OCI-LY7 (cell line): ENCODE results near the gene FADS3. TPM values are rescaled to one million over a fixed set of nuclear protein-coding genes. Genes with fewer than 3 reads are reported as not detected.

Experiments
- BruUV-seq: library from RNA; stranded (reverse); fragments of 400-500 nt; replicated peaks from 2 replicates; lab custom pipeline; 2021; lab: Mats Ljungman, UMichigan
- CTCF ChIA-PET: fragments of 300-600 bp; sonication (Branson Sonifier 250); formaldehyde crosslinking; loops from one replicate; lab custom pipeline; 2022; ENCODE audit warnings: antibody characterized with exemption; ENCODE audit not compliant: unreplicated experiment; lab: Charles Lee
- POLR2A ChIA-PET: fragments of 300-600 bp; sonication (Branson Sonifier 250); formaldehyde crosslinking; loops from one replicate; lab custom pipeline; 2022; ENCODE audit warnings: antibody characterized with exemption; lab: Charles Lee
- DNase-seq: peaks from one replicate; pipeline ENCODE4 v3.0.0-alpha.2; 2015; ENCODE audit warnings: low spot score
- H2AFZ ChIP-seq: fragments of 200-600 bp; sonication (generic), shearing (Covaris generic); 2 replicates; pipeline ENCODE4 v1.6.1; 2014; ENCODE audit warnings: mild to moderate bottlenecking, antibody characterized with exemption, low read length, moderate library complexity
- H3K27ac ChIP-seq: fragments of 200-600 bp; sonication (generic); 2 replicates; pipeline ENCODE4 v1.5.1; 2014; ENCODE audit warnings: mixed run types, low read depth, mild to moderate bottlenecking, moderate library complexity, low read length, inconsistent platforms; ENCODE audit not compliant: poor library complexity, severe bottlenecking
- H3K36me3 ChIP-seq: fragments of 200-600 bp; sonication (generic); 2 replicates; pipeline ENCODE4 v1.6.1; 2014; ENCODE audit warnings: mild to moderate bottlenecking, antibody characterized with exemption, low read length, moderate library complexity, mixed read lengths; ENCODE audit not compliant: insufficient read depth
- H3K4me1 ChIP-seq: fragments of 200-600 bp; sonication (generic); 2 replicates; pipeline ENCODE4 v1.5.1; 2014; ENCODE audit warnings: mild to moderate bottlenecking, low read length; ENCODE audit not compliant: insufficient read depth, poor library complexity, severe bottlenecking
- H3K4me2 ChIP-seq: fragments of 200-600 bp; sonication (generic); 2 replicates; pipeline ENCODE4 v1.6.1; 2014; ENCODE audit warnings: mild to moderate bottlenecking, low read length
- H3K4me3 ChIP-seq: fragments of 200-600 bp; sonication (generic); 2 replicates; pipeline ENCODE4 v1.5.1; 2014; ENCODE audit warnings: mild to moderate bottlenecking, low read depth, low read length; ENCODE audit not compliant: poor library complexity, severe bottlenecking
- H3K79me2 ChIP-seq: fragments of 200-600 bp; sonication (generic); 2 replicates; pipeline ENCODE4 v1.6.1; 2016; ENCODE audit warnings: low read depth, mild to moderate bottlenecking, low read length, moderate library complexity, mixed read lengths; ENCODE audit not compliant: insufficient read depth
- H3K9me2 ChIP-seq: fragments of 200-600 bp; sonication (generic); 2 replicates; pipeline ENCODE4 v1.6.1; 2016; ENCODE audit warnings: mild to moderate bottlenecking, low read length, mixed read lengths; ENCODE audit not compliant: insufficient read depth
- H3K9me3 ChIP-seq: fragments of 200-600 bp; sonication (generic); 2 replicates; pipeline ENCODE4 v1.6.1; 2014; ENCODE audit warnings: mild to moderate bottlenecking, mixed run types, low read length, mixed read lengths
- H4K20me1 ChIP-seq: fragments of 200-600 bp; sonication (generic); 2 replicates; pipeline ENCODE4 v1.6.1; 2014; ENCODE audit warnings: mild to moderate bottlenecking, antibody characterized with exemption, low read length, moderate library complexity, mixed read lengths; ENCODE audit not compliant: insufficient read depth
- CTCF ChIP-seq: fragments of 200-600 bp; sonication (generic); conservative IDR thresholded peaks from 2 replicates; pipeline ENCODE4 v1.5.1; 2014; ENCODE audit warnings: mild to moderate bottlenecking, antibody characterized with exemption, low read length, moderate library complexity, mixed read lengths
- EZH2phosphoT487 ChIP-seq: fragments of 200-600 bp; sonication (generic); IDR thresholded peaks from 2 replicates; pipeline ENCODE4 v1.6.1; 2018; ENCODE audit warnings: low read depth, borderline replicate concordance, mild to moderate bottlenecking, mixed run types, antibody characterized with exemption, low read length, moderate library complexity, mixed read lengths
- intact Hi-C: fragments of 100-400 bp; cut with micrococcal nuclease; formaldehyde crosslinking; loops from one replicate; pipeline ENCODE4 v1.10.0; 2022; ENCODE audit not compliant: unreplicated experiment
- total RNA-seq, 2 experiments: library from RNA; depleted of rRNA in 1 of 2; stranded (reverse); fragments of >200 nt in 1 of 2; shearing (Covaris generic) in 1 of 2; gene quantifications; 2 replicates each; pipeline ENCODE4 v1.2.3, GENCODE V29; 2014 to 2022

The FADS3 gene
- total RNA-seq, 2 experiments from 2014 or later = 103 to 191 TPM

GRCh38 chr11:61921446-61921845, 30.1 kb upstream of the FADS3 start:
- TF ChIP-seq EZH2phosphoT487 (no peak), CTCF (no peak)
- no TSS peak for BruUV-seq
- CTCF ChIA-PET = no interaction called here
- Histone ChIP-seq H3K4me1 (peaks cover 12% of the 10 kb centered on the region), H3K36me3 (no peaks in the 10 kb centered on the region), H3K9me2 (no peaks in the 10 kb centered on the region), H3K4me2 (no peak overlapping the region), H4K20me1 (no peaks in the 10 kb centered on the region), H2AFZ (no peak overlapping the region), H3K9me3 (no peaks in the 10 kb centered on the region), H3K79me2 (no peaks in the 10 kb centered on the region), H3K27ac (no peak overlapping the region), H3K4me3 (no peak overlapping the region)
- POLR2A ChIA-PET = no interaction called here
- intact Hi-C loops = no loop called here
- no peak for DNase-seq

- 0 out of 2 replicates have a peak overlapping the region, but pooled peaks have one; percentile 10 for H3K4me2 ChIP-seq
- H3K27ac ChIP-seq = no peak overlapping the region
- no peaks in the 10 kb centered on the region for H3K9me2 ChIP-seq
- no peaks in the 10 kb centered on the region for H4K20me1 ChIP-seq
- peaks cover 12% of the 10 kb centered on the region for H3K4me1 ChIP-seq
- H3K4me3 ChIP-seq = no peak overlapping the region
- TF ChIP-seq EZH2phosphoT487 (no peak), CTCF (no peak)
- H3K79me2 ChIP-seq = no peaks in the 10 kb centered on the region
- ChIA-PET CTCF (no interaction called here), POLR2A (no interaction called here)
- DNase-seq = no peak
- H3K9me3 ChIP-seq = no peaks in the 10 kb centered on the region
- no TSS peak for BruUV-seq
- H2AFZ ChIP-seq = no peak overlapping the region
- H3K36me3 ChIP-seq = no peaks in the 10 kb centered on the region
- intact Hi-C loops = no loop called here
Measured at GRCh38 chr11:61919705-61920631, 28.6 kb upstream of the FADS3 start.
